GM19023 (cell line): ENCODE data around the gene ISCA2.
"Not testable (repeated sequence)": the region's sequence is repeated elsewhere in the genome, so short reads cannot be mapped to it uniquely, and the experiment has no call there.

Experiments used
- ATAC-seq: cut with Tn5 transposase; IDR thresholded peaks from one replicate; pipeline ENCODE4 v1.9.1; 2021; ENCODE audit warnings: mild to moderate bottlenecking, moderate library complexity; ENCODE audit not compliant: unreplicated experiment

The ISCA2 gene

DNA sequence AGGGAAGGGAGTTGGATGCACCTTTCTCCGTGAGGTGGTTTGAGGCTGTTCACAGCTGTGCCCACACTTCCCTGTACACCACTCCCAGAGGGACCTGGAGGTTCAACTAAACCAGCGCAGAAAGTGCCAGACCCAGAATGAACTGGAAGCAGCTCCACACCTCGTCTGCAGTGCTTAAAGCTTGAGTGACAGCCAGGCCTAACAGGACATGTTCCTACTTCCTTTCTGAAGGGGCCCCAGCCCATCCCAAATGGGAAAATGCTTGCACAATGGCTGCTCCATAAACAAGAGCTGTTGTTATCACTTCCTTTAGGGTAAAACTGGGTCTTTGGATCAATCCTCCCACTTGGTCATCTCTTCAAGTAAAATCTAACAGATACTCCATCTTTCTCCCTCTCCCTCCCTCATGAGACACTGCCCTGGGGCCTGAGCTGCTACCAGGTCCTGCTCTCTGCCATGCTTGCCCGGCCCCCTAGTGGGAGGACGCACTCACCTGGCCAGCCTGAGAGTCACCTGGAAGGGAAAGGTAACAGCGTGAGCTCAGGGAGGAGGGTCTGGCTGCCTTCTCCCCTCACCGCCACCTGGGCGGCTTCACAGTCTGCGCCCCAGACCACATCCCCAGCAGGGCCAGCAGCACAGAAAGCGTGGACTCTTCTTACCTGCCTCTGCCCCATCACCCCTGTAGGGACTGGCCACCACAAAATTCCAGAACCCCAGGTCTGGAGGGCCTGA lies 33.5 kb downstream of the ISCA2 start:
- ATAC-seq, result no peak

DNA sequence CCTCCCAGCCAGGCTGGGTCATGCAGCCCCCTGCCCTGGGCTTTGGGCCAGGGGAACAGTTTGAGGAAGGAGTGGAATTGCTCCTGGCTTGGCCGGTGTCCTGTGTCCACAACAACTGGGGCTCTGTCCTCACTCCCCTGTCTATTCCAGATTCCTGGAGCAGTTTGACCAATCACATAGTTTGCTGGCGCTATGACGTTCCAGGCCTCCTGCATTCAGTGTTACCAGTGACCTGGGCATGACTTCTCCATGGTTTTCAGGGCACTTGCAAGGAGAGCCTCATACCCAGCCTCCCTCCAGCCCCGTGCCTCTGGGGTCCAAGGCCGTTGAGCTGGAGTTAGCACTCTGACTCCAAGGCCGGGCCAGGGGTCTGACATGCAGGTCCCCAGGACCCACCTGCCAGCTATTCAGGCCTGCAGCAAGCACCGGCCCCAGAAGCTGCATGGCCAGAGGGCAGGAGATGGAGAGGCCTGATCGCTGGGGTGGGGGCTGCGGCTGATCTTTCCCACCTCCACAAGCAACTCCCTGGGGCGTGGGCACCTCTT lies 34.2 kb downstream of the ISCA2 start:
- ATAC-seq, result no peak

DNA sequence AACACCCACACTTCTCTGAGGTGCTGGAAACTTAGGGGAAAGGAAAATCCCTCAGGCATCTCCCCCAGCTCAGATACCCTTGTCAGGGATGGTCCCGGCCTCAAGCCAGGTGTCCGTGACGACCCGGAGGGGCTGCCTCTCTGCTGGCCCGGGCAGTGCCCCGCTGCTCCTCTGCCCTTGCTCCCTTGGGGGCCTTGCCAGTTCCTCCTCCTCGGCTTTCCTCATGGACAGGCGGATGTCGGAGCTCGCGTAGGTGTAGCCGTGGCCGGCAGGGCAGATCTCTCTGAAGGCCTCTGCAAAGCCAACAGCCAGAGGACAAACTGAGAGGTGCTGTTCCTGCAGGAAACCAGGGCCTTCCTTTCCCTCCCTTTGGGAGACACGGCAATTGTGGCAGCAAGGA lies 34.8 kb downstream of the ISCA2 start:
- no peak for ATAC-seq

DNA sequence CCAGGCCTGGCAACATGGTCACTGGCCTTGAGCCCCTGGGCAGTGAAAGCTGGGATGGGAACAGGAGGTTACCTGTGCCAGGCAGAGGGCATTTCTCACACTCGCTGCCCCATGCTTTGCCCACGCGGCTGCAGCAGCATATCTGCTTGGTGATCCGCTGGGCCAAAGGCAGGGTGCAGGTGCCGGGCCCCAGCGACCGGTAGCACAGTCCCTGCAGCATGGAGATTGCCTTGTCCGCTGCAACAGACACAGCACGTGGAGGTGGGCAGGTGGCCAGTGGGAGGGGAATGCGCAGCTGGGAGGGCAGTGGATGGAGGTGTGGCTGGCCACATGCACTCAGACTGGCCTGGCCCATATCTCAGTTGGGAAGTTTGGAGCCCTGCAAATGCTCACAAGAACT lies 35.3 kb downstream of the ISCA2 start:
- no peak for ATAC-seq

- no peak for ATAC-seq
These were observed 37.4 kb downstream of the ISCA2 start for GRCh38 chr14:74531006-74531405.

DNA sequence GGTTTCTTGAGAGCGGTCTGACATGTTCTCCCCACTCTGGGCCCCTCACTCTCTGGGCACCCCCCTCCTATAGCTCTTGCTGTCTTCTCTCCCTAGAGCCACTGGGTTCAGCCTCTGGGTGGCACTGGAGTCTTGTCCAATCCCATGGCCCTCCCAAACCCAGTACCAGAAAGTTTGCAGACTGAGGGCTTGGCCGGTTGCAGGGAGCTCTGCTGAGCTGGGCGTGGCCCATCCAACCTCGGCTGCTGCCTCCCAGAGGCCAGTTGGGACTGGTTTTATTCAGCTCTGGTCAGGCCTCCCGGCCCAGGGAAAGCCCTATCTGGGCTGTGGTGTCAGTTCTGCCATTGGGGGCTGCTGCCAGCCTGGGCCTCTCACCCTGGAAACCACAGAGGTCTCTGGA lies 37.9 kb downstream of the ISCA2 start:
- no peak for ATAC-seq

DNA sequence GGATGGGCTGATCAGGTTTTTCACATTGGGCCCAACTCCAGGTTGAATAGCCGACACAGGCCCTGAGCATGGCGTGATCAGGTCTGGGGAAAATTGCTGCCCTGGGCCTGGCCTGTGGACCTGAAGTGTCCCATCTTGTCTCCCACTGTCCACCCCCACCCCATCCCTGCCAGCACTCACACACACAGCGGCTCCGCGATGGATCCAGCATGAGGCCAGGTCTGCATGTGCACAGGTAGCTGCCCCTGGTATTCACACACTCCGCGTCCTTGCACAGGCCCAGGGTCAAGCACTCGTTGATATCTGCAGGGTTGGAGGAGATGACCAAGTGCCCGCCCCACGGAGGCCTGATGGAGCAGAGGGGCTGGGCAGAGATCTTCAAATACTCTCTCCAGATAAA lies 38.7 kb downstream of the ISCA2 start:
- no peak for ATAC-seq

DNA sequence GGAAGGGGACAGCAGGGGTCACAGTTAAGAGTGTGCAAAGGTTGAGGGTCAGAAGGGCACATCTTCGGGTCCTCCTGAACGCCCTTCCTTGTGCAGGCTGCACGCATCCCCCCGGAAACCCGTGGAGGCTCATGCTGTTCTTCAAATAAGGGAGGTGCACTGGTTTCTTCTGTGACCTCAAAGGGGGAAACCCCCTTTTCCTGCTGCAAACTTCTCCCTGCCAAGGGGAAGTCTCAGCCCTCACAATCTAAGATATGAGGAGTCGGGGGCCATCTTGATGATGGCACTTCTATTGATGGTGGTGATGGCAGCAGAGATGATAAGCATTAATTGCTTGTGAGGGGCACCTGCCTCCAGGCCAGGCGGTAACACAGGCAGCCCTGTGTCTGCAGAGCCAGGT lies 40.0 kb downstream of the ISCA2 start:
- no peak for ATAC-seq

DNA sequence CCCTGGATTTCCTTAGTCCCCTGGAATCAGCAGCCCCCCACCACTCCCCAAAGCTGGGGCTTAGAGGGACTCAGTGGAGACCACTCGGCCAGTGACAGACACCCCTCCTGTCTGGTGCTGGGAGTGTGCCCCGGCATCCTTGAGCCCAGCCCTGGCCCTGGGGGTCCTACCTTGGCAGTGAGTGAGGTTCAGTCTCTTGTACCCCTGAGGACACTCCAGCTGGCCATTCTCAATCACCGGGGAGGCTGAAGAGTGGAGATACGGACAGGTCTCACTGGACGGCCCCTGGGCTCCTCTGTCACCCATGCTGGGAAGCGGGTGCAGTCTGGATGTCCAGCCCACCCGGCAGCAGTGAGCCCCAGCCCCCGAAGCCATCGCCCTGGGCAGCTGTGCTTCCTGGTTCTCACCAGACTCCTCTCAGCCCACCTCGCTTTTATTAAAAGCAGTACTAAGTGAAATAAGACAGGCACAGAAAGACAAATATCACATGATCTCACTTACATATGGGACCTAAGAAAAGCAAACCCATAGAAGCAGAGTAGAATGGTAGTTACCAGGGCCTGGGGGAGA lies 42.3 kb downstream of the ISCA2 start:
- ATAC-seq, result no peak

DNA sequence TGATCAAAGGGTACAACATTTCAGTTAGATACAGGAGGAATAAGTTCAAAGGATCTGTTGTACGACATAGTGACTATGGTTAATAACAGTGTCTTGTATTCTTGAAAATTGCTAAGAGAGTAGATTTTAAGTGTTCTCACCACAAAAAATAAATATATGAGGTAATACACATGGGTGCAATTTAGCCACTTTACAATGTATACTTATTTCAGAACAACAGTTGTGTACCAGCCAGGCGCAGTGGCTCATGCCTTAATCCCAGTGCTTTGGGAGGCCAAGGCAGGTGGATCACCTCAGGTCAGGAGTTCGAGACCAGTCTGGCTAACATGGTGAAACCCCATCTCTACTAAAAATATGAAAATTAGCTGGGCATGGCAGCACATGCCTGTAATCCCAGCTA lies 42.8 kb downstream of the ISCA2 start:
- not testable (repeated sequence) for ATAC-seq

DNA sequence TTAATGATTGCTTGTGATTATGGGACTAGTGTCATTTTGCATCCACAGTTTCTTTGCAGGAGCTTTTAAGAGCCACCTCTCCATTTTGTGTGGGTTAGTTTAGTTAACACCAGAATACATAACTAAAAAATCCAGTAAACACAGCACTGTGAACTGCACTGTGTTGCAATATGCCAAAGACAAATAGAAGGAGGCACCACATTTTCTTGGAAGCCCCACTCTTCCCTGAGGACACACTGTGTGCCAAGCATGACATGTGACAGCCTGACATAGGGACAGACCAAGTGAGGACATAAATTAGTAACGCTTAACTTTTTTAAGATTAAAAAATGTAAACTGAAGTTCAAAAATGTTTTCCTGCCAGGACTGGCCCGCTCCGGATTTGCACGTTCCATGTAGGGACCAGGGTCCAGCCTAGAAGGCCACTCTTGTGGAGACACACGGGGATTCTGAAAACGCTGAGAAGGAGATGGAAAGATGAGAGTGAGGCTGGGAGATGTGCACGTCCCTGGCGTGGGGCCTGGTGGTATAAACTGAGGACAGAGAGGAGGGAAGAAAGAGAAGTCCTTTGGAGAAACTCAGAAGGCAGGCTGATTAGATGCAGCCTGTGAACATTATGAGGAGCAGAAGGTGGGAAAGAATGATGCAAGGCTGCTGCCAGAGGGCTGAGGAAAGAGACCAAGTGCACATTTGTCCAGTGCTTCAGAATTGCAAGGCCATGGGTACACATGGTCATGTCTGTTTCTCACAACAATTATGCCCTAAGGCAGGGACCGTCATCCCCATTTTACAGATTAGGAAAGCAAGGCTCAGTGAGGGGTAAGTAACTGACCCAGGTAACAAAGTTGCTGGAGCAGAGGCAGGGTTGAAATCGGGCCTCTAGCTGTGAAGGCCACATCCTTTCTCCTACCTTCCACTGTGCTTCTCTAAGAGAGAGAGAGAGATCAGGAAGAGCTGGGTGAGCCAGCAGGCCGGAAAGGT lies 45.1 kb downstream of the ISCA2 start:
- ATAC-seq, result no peak

DNA sequence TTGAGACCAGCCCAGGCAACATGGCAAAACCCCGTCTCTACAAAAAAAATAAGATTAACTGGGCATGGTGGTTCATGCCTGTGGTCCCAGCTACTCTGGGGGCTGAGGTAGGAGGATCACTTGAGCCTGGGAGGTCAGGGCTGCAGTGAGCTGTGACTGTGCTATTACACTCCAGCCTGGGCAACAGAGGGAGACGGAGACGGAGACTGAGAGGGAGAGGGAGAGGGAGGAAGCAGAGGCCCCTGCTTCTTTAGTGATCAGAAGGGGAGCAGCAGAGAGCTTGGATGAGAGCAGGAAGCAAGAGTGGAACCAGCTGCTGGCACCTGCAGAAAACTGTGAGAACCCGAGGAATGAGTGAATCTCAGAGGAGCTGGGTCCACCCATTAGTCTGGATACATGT lies 45.9 kb downstream of the ISCA2 start:
- ATAC-seq, result no peak

- ATAC-seq, result no peak
These were observed 47.7 kb downstream of the ISCA2 start for GRCh38 chr14:74541225-74541624.

DNA sequence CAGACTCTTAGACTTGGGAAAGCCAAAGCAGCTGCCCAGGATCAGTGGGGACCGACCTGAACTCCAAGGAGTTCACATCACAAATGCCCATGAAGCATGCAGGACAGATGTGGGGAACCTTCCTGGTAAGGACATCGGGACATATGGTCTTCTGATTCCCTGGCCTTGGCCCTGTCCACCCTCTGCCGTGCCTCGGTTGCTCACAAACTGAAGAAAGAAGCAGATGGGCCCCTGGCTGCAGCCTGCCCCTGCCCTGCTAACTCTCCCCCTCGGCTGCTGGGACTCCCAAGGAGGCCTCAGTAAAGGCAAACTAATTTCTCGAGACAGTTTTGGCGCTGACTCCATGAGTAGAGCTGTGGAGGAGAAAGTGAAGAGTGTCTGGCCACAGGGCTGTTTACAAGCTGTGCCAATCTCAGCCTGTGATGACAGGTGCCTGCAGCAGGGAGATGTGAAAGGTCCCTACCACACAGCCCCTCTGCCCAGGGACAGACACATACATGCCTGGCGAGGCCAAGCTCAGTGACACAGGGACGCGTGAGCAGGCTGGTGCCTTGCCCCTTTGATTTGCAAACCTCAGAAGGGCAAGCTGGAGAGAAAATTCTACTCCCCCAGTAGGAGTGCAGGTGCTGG lies 48.6 kb downstream of the ISCA2 start:
- no peak for ATAC-seq

- ATAC-seq, result no peak
These were observed 50.3 kb downstream of the ISCA2 start for GRCh38 chr14:74543771-74544438.

GRCh38 chr14:74545386-74545785 lies 51.8 kb downstream of the ISCA2 start:
- no peak for ATAC-seq

- ATAC-seq, result no peak
These were observed 52.9 kb downstream of the ISCA2 start for GRCh38 chr14:74546416-74546815.
